Endothelial cell of umbilical vein (primary cell): Measurements from ENCODE around the gene SLC9A9.

ENCODE experiments used
- CTCF ChIP-seq, 2 donors: IDR thresholded peaks; 1 replicate in 1 of 2; 2 replicates in 1 of 2; pipeline ENCODE4 v1.5.1; 2011; ENCODE audit warnings: low read length in 2 of 2, mild to moderate bottlenecking in 2 of 2, moderate library complexity in 2 of 2, control low read depth in 1 of 2, inconsistent platforms in 1 of 2, low read depth in 1 of 2; ENCODE audit not compliant: insufficient read depth in 1 of 2; ENCODE audit errors: extremely low read depth in 1 of 2
- EZH2 ChIP-seq: IDR thresholded peaks from 2 replicates; pipeline ENCODE4 v1.6.1; 2012; ENCODE audit warnings: borderline replicate concordance, low read depth, mild to moderate bottlenecking, moderate library complexity, low read length, inconsistent platforms; ENCODE audit not compliant: severe bottlenecking
- JUN ChIP-seq: IDR thresholded peaks from 2 replicates; pipeline ENCODE4 v1.6.1; 2011; ENCODE audit warnings: borderline replicate concordance, low read depth; ENCODE audit not compliant: insufficient read length, insufficient read depth
- MAX ChIP-seq: IDR thresholded peaks from 2 replicates; pipeline ENCODE4 v1.6.1; 2011; ENCODE audit not compliant: insufficient read depth, insufficient read length
- POLR2A ChIP-seq: IDR thresholded peaks from 2 replicates; pipeline ENCODE4 v1.6.1; 2012; ENCODE audit warnings: low read depth, mild to moderate bottlenecking, control low read depth, low read length
- POLR2AphosphoS5 ChIP-seq: IDR thresholded peaks from 2 replicates; pipeline ENCODE4 v1.6.1; 2012; ENCODE audit warnings: low read depth, mild to moderate bottlenecking, control low read depth, low read length, moderate library complexity; ENCODE audit not compliant: insufficient read depth

- no peak for TF ChIP-seq POLR2A
- no peak for TF ChIP-seq CTCF (IDR thresholded peaks at IDR 0.05; ENCODE audit: extremely low read depth in 1 of 2, insufficient read depth in 1 of 2, low read depth in 1 of 2, low read length in 2 of 2)
- no peak for TF ChIP-seq JUN
- TF ChIP-seq EZH2, result no peak
- no peak for TF ChIP-seq MAX
- no peak for TF ChIP-seq POLR2AphosphoS5
These were observed 148.8 kb downstream of the SLC9A9 start for GRCh38 chr3:143699424-143699823.
